Hepatocyte (in vitro differentiated cells): ENCODE measurements around the gene NDUFA9.

ENCODE experiments used
- EZH2phosphoT487 ChIP-seq: fragments of 200-600 bp; sonication (generic); IDR thresholded peaks from one replicate; pipeline ENCODE4 v1.6.1; 2018; ENCODE audit warnings: antibody characterized with exemption, mild to moderate bottlenecking, low read depth, moderate library complexity; ENCODE audit not compliant: unreplicated experiment, severe bottlenecking
- TF ChIP-seq, protein P1 (sequence below): fragments of 200-600 bp; sonication (generic); IDR thresholded peaks from 2 replicates; pipeline ENCODE4 v1.5.1; 2016; ENCODE audit warnings: antibody characterized with exemption, mild to moderate bottlenecking; ENCODE audit not compliant: poor library complexity

DNA sequence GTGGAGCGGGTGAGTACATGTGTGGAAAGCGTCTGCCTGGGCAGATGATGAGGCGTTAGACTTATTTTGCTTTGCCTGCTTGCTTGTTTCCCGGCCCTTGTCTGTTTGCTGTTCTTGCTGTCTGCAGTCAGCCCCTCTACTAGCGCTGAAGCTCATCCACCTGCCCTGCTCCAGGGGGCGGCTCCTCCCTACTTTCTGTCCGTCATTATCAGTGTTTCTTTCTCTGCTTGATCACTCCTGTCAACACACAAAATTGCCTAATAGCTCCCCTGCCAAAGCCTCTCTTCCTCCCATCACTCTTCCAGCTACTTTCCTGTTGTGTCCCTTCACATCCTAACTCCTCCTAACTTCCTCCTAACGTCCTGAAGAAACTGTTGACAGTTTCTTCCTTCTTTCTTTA is 36.4 kb downstream of the NDUFA9 start:
- TF ChIP-seq, protein P1, sequence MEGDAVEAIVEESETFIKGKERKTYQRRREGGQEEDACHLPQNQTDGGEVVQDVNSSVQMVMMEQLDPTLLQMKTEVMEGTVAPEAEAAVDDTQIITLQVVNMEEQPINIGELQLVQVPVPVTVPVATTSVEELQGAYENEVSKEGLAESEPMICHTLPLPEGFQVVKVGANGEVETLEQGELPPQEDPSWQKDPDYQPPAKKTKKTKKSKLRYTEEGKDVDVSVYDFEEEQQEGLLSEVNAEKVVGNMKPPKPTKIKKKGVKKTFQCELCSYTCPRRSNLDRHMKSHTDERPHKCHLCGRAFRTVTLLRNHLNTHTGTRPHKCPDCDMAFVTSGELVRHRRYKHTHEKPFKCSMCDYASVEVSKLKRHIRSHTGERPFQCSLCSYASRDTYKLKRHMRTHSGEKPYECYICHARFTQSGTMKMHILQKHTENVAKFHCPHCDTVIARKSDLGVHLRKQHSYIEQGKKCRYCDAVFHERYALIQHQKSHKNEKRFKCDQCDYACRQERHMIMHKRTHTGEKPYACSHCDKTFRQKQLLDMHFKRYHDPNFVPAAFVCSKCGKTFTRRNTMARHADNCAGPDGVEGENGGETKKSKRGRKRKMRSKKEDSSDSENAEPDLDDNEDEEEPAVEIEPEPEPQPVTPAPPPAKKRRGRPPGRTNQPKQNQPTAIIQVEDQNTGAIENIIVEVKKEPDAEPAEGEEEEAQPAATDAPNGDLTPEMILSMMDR = no peak
- TF ChIP-seq EZH2phosphoT487 = no peak
